Ovary (tissue), 3 donors: ENCODE data around the gene EXOC6B.

Source experiments
- CTCF ChIP-seq, 3 donors: fragments of 450-650 bp in 2 of 3; fragments of 200-600 bp in 1 of 3; IDR thresholded peaks; one replicate each; pipeline versions ENCODE4 v1.5.1 to v1.8.0; 2016 to 2022; ENCODE audit warnings: antibody characterized with exemption in 3 of 3, mild to moderate bottlenecking in 1 of 3
- EP300 ChIP-seq: sonication (generic); formaldehyde crosslinking; IDR thresholded peaks from one replicate; pipeline ENCODE4 v1.6.1; 2017; ENCODE audit warnings: antibody characterized with exemption
- POLR2A ChIP-seq: fragments of 450-650 bp; IDR thresholded peaks from one replicate; pipeline ENCODE4 v1.6.1; 2017; ENCODE audit warnings: antibody characterized with exemption, mild to moderate bottlenecking, moderate library complexity
- donor health status: DM: no; HTN: no; CAD: no.

GRCh38 chr2:72837171-72837570 is 11.3 kb upstream of the EXOC6B start:
- TF ChIP-seq CTCF (IDR thresholded peaks at IDR 0.05) (no peak), POLR2A (no peak), EP300 (no peak)
